GM19238 (cell line): ENCODE data around the gene RAB39A.

ENCODE experiments used
- DNase-seq: peaks from one replicate; pipeline ENCODE4 v3.0.0; 2011; ENCODE audit warnings: low spot score; ENCODE audit not compliant: insufficient read length

Gene RAB39A

DNA sequence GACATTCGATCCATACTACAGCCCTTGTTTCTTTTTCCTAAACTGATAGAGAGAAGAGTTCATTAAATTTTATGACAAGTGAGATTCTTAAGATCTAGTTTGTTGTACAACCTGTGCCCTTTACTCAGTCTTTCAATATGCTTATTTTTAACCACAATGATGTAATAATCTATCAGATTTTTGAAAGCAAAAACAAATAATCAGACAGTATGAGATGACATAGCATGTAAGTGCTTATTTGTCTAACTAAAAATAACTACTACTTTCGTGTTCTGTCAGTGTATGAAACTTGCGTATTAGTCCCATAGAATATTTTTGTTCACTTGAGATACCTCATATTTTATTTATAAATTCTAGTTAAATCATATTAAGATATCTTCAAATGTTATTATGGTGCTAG, 33.2 kb downstream of the RAB39A start:
- DNase-seq, result no peak

DNA sequence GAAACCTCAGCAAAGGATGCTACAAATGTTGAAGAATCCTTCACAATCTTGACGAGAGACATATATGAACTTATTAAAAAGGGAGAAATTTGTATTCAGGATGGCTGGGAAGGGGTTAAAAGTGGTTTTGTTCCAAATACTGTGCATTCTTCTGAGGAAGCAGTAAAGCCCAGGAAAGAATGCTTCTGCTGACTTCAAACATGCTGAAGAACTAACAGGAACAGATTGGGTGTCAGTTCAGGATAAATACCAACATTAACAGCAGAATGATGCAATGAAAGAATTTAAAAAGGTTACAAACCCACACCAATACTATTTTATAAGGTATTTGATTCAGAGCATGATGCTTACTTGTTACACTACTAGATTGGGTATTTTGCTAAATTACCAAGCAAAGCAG, 33.9 kb downstream of the RAB39A start:
- no peak for DNase-seq

GRCh38 chr11:107963091-107963490, 34.8 kb downstream of the RAB39A start:
- no peak for DNase-seq

- DNase-seq, result no peak
Measured at GRCh38 chr11:107969219-107969618, 41.0 kb downstream of the RAB39A start.

DNA sequence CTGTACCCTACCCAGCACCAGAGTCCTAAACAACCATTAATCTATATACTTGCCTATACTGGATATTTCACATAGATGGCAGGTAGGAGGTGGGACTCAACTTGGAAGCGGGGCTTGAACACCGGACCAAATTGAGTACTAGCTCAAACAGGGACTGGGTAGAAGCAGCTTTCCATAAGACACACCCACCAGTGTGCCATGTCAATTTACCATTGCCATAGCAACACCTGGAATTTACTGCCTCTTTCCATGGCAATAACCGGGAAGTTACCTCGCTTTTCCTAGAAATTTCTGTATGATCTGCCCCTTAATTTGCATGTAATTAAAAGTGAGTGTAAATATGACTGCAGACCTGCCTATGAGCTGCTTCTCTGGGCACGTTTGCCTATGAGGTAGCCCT, 41.8 kb downstream of the RAB39A start:
- no peak for DNase-seq

- DNase-seq, result no peak
Measured at GRCh38 chr11:107973641-107974040, 45.4 kb downstream of the RAB39A start.

DNA sequence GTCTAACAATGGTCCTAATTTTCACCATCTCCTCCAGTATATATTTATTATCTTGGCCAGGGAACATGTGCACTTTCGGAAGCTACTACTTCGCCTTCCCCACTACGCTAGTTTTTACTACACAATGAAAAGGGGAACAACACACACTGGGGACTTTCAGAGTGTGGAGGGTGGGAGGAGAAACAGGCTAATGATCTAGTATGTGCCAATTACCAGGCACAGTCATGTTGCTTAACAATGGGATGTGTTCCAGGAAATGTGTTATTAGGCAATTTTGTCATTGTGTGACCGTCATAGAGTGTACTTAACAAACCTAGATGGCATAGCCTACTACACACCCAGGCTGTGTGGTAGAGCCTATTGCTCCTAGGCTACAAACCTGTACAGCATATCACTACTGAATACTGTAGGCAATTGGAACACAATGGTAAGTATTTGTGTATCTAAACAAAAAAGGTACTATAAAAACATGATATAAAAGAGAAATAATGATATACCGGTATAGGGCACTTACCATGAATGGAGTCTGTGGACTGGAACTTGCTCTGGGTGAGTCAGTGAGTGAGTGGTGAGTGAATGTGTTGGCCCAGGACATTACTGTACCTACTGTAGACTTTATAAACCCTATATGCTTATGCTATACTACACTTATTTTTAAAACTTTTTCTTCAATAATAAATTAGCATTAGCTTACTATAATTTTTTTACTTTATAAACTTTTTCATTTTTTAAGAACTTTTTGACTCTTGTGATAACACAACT, 60.3 kb downstream of the RAB39A start:
- no peak for DNase-seq

- DNase-seq, result no peak
Measured at GRCh38 chr11:107991868-107992414, 63.7 kb downstream of the RAB39A start.

DNA sequence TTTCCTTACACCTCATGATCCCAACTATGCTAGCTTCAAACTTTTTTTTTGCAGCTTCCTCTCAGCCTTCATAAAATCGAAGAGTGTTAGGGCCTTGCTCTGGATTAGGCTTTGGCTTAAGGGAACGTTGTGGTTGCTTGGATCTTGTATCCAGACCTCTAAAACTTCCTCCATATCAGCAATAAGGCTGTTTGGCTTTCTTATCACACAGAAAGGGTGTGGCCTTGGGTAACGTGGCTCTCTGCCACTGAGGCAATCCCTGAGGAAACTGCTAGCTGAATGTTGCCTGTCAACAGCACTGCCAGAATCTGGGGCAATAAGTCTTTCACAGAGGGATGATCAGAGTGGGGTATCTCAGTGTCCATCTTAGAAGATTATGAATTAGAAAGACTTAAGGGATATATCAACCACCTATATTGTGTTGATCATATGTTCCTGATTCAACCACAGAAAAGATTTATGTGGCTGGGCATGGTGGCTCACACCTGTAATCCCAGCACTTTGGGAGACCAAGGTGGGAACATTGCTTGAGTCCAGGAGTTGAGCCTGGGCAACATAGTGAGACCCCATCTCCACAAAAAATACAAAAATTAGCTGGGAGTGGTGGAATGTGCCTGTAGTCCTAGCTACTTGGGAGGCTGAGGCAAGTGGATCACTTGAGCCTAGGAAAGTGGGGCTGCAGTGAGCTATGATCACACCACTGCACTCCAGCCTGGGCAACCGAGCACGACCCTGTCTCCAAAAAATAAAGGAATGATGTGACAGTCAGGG, 67.9 kb downstream of the RAB39A start:
- DNase-seq, result no peak

GRCh38 chr11:107998761-107999160, 70.5 kb downstream of the RAB39A start:
- DNase-seq, result no peak

DNA sequence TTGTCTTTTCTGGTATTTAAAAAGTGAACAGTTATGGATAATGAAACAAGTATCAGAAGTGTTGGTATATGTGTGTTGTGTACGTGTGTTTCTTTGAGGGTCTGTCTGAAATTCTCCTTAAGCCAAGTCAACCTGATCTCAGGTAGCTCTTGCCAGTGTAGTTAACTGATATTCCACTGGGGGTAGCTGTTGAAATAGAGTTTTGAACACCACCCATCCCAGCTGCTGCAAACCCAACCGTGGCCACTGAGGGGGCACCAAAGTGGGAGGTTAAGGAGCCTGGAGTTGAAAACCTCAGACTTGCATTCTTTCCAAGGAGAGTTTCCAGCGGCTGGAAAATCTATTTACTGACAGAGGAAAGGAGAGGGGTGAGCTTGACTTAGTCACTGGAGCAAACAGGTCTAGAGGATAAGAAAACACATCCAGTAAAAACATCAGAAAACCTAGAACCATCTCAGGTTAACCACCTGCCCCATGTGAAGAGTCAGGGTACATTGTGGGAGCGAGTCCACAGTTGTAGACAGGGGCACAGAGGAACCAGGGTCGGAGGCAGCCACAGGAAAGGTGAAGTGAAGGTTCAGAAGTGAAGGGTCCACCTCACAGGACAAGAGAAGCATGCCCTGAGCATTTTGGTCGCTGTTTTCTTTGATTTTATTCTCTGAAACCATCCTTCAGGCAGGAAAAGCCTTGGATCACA, 71.7 kb downstream of the RAB39A start:
- DNase-seq, result peak; percentile 45

- no peak for DNase-seq
Measured at GRCh38 chr11:108002476-108002875, 74.2 kb downstream of the RAB39A start.

- no peak for DNase-seq
Measured at GRCh38 chr11:108003623-108004022, 75.4 kb downstream of the RAB39A start.

DNA sequence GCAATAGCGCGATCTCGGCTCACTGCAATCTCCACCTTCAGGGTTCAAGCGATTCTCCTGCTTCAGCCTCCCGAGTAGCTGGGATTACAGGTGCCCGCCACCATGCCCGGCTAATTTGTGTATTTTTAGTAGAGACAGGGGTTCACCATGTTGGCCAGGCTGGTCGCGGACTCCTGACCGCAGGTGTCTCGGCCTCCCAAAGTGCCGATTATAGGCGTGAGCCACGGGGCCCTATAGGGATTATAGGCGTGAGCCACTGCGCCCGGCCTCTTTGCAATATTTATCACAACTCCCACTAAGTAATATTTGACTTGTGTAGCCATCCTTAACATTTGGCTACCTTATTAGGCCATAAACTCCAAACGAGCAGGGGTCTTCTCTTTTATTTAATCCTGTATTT, 79.6 kb downstream of the RAB39A start:
- DNase-seq, result no peak

DNA sequence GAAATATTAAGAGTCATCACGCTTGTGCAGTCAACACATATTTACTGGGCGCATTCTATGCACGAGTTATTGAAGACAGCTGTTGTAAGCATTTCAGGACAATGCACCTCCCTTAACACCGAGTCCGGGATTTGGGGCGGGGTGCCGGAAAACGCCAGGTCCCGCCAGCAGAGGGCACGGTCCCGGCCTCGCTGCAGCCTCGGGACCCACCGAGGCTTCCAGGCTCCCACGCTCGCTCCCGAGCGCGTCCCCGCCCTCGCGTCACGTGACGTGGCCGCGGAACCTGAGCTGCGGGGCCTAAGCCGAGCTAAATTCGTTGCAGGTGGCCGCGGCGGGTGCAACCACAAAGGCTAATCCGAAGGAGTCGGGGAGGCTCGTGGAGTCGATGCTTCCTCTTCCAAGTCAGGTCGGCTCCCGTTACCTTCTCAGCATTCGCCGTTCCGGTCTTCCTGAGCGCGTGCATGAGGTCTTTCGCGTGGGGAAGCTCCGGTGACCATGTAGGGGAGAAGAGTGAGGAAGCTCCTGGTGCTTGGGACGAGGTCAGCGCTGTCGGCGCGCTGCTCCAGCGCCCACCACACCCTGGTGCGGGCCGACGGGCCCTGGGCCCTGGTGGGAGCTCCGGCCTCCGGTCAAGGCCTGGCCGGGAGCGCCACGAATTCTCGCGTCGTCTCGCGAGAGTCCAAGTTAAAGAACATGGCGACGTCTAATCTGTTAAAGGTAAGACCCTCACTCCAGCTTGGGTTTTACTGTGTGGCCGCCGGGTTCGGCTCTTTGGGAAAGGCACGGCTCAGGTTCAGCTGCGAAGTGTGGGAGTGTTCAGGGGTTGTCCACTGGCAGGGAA, 80.6 kb downstream of the RAB39A start, which contains the start of gene CUL5:
TSS of gene CUL5 (plus strand) at position 243 of the 841 bp plus-strand sequence. CDS start at position 694, 451 bp downstream.
- peak; percentile 86 for DNase-seq

- peak; percentile 7 for DNase-seq
Measured at GRCh38 chr11:108009497-108010370, 81.5 kb downstream of the RAB39A start.

GRCh38 chr11:108012139-108012725, 84.0 kb downstream of the RAB39A start:
- DNase-seq, result no peak
